Left lung (tissue), 10 donors: ENCODE data around the gene CHMP1A. TPM values are rescaled to one million over a fixed set of nuclear protein-coding genes. Genes with fewer than 3 reads are reported as not detected.

Experiments used
- ATAC-seq: fragments of 200-7000 bp; cut with Tn5 transposase; one replicate; pipeline ENCODE4 v1.9.1; 2020; ENCODE audit warnings: moderate library complexity
- DNase-seq, 4 donors: peaks; one replicate each; pipeline ENCODE4 v3.0.0-alpha.2; 2013 to 2020
- H3K27ac ChIP-seq, 2 donors: fragments of 200-600 bp; sonication (generic) in 1 of 2; one replicate each; pipeline versions ENCODE4 v1.5.0 to v1.8.0; 2020 to 2021
- H3K27me3 ChIP-seq, 2 donors: fragments of 200-600 bp; sonication (generic) in 1 of 2; one replicate each; pipeline versions ENCODE4 v1.5.0 to v1.8.0; 2020 to 2021
- H3K36me3 ChIP-seq, 2 donors: fragments of 200-600 bp; sonication (generic) in 1 of 2; one replicate each; pipeline versions ENCODE4 v1.5.0 to v1.8.0; 2020 to 2021
- H3K4me1 ChIP-seq, 2 donors: fragments of 200-600 bp; one replicate each; pipeline ENCODE4 v1.8.0; 2021
- H3K4me3 ChIP-seq, 2 donors: fragments of 200-600 bp; sonication (generic) in 1 of 2; one replicate each; pipeline versions ENCODE4 v1.5.0 to v1.8.0; 2020 to 2021; ENCODE audit warnings: mild to moderate bottlenecking in 1 of 2
- H3K9me3 ChIP-seq, 2 donors: fragments of 200-600 bp; sonication (generic) in 1 of 2; one replicate each; pipeline versions ENCODE4 v1.5.0 to v1.8.0; 2020 to 2021
- CTCF ChIP-seq, 2 donors: fragments of 200-600 bp; sonication (generic) in 1 of 2; IDR thresholded peaks; one replicate each; pipeline versions ENCODE4 v1.5.0 to v1.8.0; 2021; ENCODE audit warnings: antibody characterized with exemption in 2 of 2
- intact Hi-C, 2 donors: fragments of 100-400 bp; cut with DNase I; formaldehyde crosslinking; loops; one replicate each; pipeline versions ENCODE4 v1.11.2 to v1.14.2; 2022
- polyA plus RNA-seq, 6 donors: library from polyadenylated mRNA; unstranded; fragments of 120-200 nt; gene quantifications; one replicate each; pipeline ENCODE4 v1.2.1, GENCODE V29; 2013; ENCODE audit not compliant: insufficient read length in 6 of 6
- total RNA-seq, 2 donors: library from RNA; stranded (reverse); fragmentation: NEBNext Ultra II Directional; extraction: Animal tissue kit (Norgen Biotek cat#: 25700); gene quantifications; one replicate each; pipeline ENCODE4 v1.2.1, GENCODE V29; 2021
- donor health status: DM: no; HTN: yes; CAD: no.
- donor health status: DM: no; HTN: no; CAD: no.

The CHMP1A gene
- total and polyA plus RNA-seq, 8 donors: 60.8 to 91.5 (median 72.5) TPM

GRCh38 chr16:89613231-89613953, 44.1 kb downstream of the CHMP1A start, which contains the start of gene DPEP1:
Gene DPEP1 (plus strand): TSS chr16:89613642. CDS start chr16:89630411, 16,769 bp downstream.
- no peak for DNase-seq
- no peak for TF ChIP-seq CTCF (IDR thresholded peaks at IDR 0.05)
- H3K36me3 ChIP-seq: no peaks in the 10 kb centered on the region
- no peaks in the 10 kb centered on the region for H3K9me3 ChIP-seq
- intact Hi-C loops: no loop called here
- no peak within 1 kb of the TSS for H3K4me3 ChIP-seq
- no peak within 1 kb of the TSS for H3K27ac ChIP-seq
- H3K4me1 ChIP-seq: no peaks in the 10 kb centered on the region
- H3K27me3 ChIP-seq: peaks cover 0 to 11% of the 10 kb centered on the region in 2 donors
- no peak for ATAC-seq

- Histone ChIP-seq H3K27me3 (peaks cover 0 to 11% of the 10 kb centered on the region in 2 donors), H3K9me3 (no peaks in the 10 kb centered on the region), H3K4me1 (no peaks in the 10 kb centered on the region), H3K36me3 (no peaks in the 10 kb centered on the region), H3K4me3 (no peak overlapping the region), H3K27ac (no peak overlapping the region)
- no peak for TF ChIP-seq CTCF (IDR thresholded peaks at IDR 0.05)
- intact Hi-C loops: no loop called here
- DNase-seq: no peak
- ATAC-seq: no peak
Observed at GRCh38 chr16:89612415-89613166, 44.9 kb downstream of the CHMP1A start.

GRCh38 chr16:89610108-89610453, 47.4 kb downstream of the CHMP1A start:
- DNase-seq: no peak
- Histone ChIP-seq H3K9me3 (no peaks in the 10 kb centered on the region), H3K27me3 (peaks cover 0 to 5% of the 10 kb centered on the region in 2 donors), H3K36me3 (no peaks in the 10 kb centered on the region), H3K27ac (no peak overlapping the region), H3K4me1 (no peaks in the 10 kb centered on the region), H3K4me3 (no peak overlapping the region)
- ATAC-seq: no peak
- intact Hi-C loops: no loop called here
- no peak for TF ChIP-seq CTCF (IDR thresholded peaks at IDR 0.05)

- DNase-seq (no peak), ATAC-seq (no peak)
- H3K4me3 ChIP-seq: no peak overlapping the region
- intact Hi-C loops: no loop called here
- H3K27ac ChIP-seq: no peak overlapping the region
- H3K4me1 ChIP-seq: peaks cover 0 to under 1% of the 10 kb centered on the region in 2 donors
- no peaks in the 10 kb centered on the region for H3K36me3 ChIP-seq
- peaks cover 0 to 2% of the 10 kb centered on the region in 2 donors for H3K27me3 ChIP-seq
- no peak for TF ChIP-seq CTCF (IDR thresholded peaks at IDR 0.05)
- no peaks in the 10 kb centered on the region for H3K9me3 ChIP-seq
Observed at GRCh38 chr16:89607937-89608740, 49.4 kb downstream of the CHMP1A start.
